Stimulated activated naive CD8-positive, alpha-beta T cell treated with anti-CD3 and anti-CD28 coated beads, Interleukin-15, Interleukin-2, amounts not matched to agents 100 U/mL and 50 U/mL, for 24 hours (primary cell): Measurements from ENCODE around the gene RPA1.
"Not testable (repeated sequence)": the region's sequence is repeated elsewhere in the genome, so short reads cannot be mapped to it uniquely, and the experiment has no call there.

Experiments used
- ATAC-seq: fragments of 150-1000 bp; cut with Tn5 transposase; one replicate; pipeline ENCODE4 v1.10.0; 2021
- DNase-seq: peaks from one replicate; pipeline ENCODE4 v3.0.0; 2021

Gene RPA1

GRCh38 chr17:1880851-1881630 is 51.2 kb downstream of the RPA1 start:
- no peak for DNase-seq
- ATAC-seq, result no peak

- ATAC-seq, result no peak
- DNase-seq, result no peak
Measured at GRCh38 chr17:1882836-1883235, 53.0 kb downstream of the RPA1 start.

GRCh38 chr17:1883536-1883935 is 53.7 kb downstream of the RPA1 start:
- DNase-seq, result no peak
- ATAC-seq, result no peak

DNA sequence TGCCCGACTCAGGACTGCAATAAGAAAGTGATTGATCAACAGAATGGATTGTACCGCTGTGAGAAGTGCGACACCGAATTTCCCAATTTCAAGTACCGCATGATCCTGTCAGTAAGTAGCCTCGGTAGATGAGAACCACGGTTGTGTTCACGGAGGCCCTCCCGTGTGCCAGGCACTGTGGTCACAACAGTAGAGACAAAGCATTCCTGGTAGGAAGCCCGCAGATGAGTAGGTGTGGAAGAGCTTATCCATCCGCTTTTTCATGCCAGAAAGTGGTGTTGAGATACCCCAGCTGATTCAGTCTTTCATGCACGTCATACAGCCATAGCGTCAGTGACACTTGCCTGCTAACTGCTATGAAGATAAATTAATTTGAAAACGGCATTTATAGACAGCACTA is 58.9 kb downstream of the RPA1 start:
- no peak for ATAC-seq

GRCh38 chr17:1890758-1891450 is 61.1 kb downstream of the RPA1 start:
- ATAC-seq (peak; percentile 87), DNase-seq (no peak)

More for the DNA sequence above, 58.9 kb downstream of the RPA1 start:
- no peak for DNase-seq

GRCh38 chr17:1894753-1895339 is 65.0 kb downstream of the RPA1 start:
- DNase-seq, result no peak
- ATAC-seq, result no peak

DNA sequence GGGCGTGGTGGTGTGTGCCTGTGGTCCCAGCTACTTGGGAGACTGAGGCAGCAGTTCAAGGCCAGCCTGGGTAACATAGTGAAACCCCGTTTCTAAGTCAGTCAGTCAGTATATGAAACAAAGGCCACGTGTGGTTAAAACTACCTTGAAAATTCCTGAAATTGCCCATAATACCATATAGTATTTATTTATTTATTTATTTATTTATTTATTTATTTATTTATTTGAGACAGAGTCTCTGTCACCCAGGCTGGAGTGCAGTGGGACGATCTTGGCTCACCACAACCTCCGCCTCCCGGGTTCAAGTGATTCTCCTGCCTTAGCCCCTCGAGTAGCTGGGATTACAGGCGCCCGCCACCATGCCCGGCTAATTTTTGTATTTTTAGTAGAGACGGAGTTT is 65.7 kb downstream of the RPA1 start:
- DNase-seq, ATAC-seq: not testable (repeated sequence)

DNA sequence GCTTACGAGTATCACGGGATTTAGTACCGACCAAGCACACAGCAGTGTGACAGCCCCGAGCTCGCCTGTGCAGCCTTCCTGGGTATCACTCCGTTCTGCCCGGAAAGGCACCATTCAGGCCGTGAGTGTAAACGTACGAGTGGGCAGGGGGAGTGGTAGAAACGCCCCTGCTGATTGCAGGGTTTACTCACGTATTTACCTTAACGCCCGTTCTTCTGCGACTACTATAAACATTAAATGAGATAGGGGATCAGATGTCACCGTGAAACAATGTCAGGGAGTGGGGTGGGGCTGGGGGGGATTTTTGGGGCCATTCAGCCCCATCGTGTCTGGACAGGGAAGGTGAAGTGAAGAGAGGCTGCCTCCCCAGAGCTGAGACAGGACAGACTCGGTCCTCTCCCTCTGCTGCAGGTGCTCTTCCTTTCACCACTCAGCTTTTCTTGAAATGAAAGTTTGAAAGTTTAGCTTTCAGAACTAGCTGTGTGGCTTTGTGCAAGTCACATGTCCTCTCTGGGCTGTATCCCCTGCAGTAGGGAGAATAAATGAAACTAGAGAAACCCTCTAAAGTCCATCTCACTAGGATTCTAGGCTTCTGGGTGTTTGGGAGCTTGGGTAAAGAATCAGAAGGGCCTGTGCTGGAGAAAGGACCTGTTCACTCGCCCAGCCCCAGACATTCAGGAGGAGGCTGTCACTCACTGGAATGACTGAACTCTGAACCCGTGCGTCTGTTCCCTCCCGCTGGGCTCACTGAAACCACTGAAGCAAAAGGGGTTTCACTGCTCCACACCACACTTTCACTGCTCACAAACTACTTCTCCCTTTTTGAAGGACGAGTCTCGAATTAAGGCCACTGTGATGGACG is 66.7 kb downstream of the RPA1 start:
- DNase-seq, result no peak
- ATAC-seq, result no peak

DNA sequence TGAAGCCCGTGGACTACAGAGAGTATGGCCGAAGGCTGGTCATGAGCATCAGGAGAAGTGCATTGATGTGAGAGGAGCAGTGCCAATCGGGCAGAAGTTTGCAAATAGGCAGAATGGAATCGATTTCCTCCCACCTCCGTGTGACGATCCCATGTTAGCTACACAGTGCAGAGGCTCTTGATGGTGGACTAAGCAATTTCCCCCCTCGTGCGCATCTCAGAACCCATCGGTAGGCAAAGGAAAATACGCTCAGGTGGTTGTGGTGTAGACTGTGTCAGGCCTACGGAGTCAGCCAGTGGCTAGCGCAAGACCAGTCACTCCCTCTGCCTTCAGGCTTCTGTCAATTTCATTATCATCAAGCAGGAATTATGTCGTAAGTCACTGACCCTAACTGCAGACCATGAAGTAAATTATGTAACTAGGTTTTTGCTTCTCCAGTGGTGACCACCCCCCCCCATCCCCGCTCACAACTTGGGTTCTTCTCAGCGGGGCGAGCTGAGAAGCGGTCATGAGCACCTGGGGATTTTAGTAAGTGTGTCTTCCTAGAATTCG is 67.4 kb downstream of the RPA1 start:
- DNase-seq, result no peak
- ATAC-seq, result no peak

- no peak for DNase-seq
- no peak for ATAC-seq
Measured at GRCh38 chr17:1898332-1898731, 68.5 kb downstream of the RPA1 start.

- no peak for ATAC-seq
- no peak for DNase-seq
Measured at GRCh38 chr17:1898872-1899271, 69.1 kb downstream of the RPA1 start.

DNA sequence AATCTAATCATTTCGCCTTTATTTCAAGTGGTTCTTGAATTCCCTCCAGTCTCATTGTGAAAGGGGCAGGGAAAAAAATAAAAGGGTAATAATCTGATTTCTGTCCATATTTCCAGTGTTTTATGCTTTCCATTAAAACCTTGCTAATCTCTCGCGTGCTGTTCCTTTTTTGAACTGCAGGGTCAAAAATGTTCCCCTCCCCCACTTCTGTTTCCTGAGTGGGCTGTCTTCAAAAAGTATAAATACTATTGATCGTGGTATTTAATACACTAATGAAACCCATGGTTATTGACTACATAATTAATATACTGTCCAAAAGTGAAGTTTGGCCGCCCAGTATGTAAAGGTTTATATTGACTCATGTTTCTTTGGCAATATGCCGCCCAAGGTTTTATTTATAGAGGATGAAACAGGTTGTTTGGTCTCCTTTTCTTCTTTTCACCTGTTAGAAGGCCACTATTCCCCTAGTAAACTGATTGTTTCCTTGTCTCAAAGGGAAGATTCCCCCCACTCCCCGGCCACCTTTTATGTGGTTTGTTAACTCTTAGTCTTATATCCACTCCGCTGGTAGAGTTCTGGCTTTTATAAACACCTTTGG is 69.7 kb downstream of the RPA1 start:
- DNase-seq (no peak), ATAC-seq (no peak)

DNA sequence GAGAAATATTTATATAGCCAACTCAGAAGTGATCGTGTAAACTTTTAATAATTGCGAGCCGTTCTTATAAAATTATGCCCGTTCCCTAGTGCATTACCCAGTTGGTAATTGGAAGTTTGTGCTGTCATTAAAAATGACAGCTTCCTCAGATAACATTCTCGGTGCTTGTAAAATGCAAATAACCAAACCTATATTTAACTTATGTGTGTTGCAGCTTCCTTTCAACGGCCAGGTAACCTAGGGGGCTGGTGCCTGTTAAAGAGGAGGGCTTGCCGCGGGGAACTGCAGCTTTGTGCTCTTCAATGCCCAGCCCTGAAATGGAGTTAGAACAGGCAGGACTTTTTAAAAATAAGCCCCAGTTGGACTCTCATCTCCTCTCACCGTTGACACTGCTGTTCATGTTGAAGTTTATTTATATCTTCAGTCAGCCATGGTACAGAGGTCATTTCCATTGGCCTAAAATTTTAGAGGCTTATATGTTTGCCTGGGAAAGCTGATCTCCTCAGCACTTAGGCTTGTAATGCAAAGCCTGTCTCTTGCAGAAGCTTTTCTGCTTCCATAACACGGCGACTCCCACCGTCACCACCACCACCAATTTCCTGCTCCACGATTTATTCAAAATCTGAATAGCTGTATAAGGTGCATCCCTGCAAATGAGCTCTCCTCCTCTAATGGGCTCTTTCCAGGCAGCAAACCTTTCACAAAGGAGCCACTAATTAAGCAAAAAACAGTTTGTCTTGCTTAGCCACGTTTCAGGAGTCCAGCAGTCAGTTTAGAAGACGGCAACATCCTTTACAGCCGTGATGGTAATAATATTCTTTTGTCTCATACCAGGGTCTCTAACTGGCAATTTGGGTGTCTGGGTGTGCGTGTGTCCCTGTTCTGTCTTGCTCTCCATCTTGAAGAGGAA is 74.7 kb downstream of the RPA1 start:
- no peak for ATAC-seq
- no peak for DNase-seq

DNA sequence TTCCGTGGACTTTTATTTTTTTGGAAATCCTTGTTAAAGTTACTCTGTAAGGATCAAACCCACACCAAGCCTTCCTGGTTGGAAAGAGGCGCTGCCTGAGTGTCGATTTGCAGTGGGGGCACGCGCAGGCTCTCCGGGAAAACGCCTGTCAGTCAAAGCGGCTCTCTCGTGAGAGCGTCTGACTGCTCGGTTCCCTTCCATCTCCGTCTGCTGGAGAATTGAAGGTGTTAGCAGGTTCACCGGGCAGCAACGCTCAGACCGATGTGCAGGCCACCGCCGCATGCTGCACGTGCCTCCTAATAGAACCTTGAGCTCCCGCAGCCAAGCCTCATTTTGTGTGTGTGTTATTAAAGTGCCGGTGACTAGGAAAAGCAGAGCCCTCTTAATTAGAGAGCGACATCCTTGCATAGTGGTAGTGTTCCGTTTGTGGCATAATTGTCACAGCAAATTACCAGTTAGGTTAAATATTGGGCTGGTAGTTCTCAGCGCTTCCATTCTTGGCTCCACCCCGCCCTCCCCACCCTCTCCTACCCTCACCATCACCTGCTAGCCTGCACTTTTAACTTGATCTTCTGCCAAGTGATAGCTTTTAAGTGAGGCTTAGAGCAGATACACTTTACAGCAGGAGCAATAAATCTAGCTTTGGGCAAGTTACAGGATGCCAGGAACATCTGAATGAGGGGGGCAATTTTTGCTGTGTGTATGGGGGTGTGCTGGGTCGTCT is 75.5 kb downstream of the RPA1 start:
- ATAC-seq, result no peak
- no peak for DNase-seq

DNA sequence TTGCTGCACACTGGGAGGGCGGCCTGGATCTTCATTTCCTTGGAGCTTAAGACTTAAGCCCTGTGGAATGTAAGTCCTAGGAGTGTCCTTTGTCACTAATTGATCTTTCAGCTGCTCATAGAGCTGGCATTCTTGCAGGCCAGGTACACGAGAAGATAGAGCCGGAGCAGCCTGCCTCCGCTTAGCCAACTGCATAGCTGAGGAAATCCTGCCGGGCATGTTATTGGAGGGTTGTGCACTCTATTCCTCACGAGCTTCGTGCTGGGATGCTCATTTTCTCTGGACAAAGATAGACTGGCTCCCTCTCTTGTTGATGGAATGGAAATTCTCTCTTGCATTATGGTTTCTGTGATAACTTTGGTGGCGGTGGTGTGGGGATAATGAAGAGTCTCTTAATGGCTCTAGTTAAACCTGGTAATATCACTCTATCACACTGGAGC is 76.9 kb downstream of the RPA1 start:
- DNase-seq (no peak), ATAC-seq (no peak)

DNA sequence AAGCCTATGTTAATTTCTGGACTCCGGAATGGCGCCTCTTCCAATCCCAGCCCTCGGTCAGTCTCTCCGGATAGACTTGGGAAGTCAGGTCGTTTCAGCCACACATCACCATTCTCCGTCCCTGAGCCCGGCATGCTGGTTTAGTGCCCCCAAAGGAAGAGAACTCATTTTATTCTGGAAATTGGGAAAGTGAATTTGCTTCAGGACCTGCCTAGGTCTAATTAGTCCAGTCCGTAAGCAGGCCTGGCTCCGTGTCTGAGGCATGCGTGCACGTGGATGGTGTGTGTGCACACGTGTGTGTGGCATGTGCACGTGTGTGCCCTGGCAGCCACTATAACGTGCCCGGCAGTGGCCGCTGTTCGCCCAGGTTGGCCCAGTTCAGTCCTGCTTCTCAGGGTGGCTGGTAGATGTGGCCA is 77.4 kb downstream of the RPA1 start:
- no peak for ATAC-seq
- no peak for DNase-seq

- DNase-seq (peak; percentile 16), ATAC-seq (no peak)
Measured at GRCh38 chr17:1907909-1908698, 78.3 kb downstream of the RPA1 start.

DNA sequence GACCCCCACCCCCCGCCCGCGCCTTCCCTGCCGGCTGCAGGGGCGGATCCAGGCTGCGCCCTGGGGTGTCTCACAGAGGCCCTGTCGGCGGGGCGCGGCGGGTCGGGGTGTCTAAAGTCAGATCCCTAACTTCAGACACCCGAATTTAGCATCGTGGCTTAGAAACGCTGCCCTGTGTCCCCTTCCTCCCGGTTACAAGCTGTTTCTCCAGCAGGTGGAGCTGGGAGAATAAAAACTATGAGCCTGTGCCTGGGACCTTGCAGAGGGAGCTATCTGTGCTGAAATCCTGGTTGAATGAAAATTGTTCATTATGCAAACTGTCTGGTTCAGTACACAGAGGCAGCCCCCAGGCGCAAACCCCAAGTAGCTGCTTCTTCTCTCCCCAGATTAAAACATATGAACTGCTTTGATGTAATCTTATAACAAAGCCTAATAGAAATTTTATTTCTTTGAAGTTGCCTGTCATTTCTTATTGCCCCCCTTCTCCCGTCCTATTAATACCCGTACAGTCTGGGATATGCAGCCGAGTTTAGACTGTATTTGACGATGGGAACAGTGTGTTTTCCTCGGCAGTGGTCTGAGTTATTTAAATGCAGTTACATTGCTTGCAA is 79.0 kb downstream of the RPA1 start:
- ATAC-seq (peak; percentile 65), DNase-seq (peak; percentile 38)

DNA sequence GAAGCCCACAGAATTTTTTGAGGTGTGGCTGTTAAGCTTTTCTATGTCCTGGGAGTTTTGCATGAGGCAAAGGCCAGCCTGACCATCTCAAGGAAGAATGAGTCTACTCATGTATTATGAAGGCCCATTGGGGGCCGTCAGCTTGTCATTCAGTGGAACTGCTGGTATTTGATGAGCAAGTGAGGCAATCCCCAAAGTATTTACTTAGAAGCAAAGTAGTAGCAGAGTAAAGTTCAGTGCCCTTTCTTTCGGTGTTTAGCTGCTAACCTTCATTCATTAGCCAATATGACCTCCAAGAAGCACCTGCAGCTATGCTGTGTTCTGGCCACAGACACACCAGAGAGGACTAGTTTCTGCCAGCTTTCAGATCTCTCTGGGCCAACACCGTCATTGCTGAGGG is 80.2 kb downstream of the RPA1 start:
- DNase-seq (no peak), ATAC-seq (no peak)
